ENCODE measurements around the gene SGPP1. TPM values are rescaled to one million over a fixed set of nuclear protein-coding genes. Genes with fewer than 3 reads are reported as not detected.

The SGPP1 gene
- polyA plus RNA-seq, 1 donor, result 8.6 TPM

GRCh38 chr14:63659726-63660125 lies 68.1 kb downstream of the SGPP1 start:
- Histone ChIP-seq H3K4me3 (ENCODE audit: low read length) (no peak overlapping the region), H3K9me3 (ENCODE audit: control insufficient read depth, low read depth, low read length) (peaks cover 6% of the 10 kb centered on the region), H3K4me1 (ENCODE audit: control insufficient read depth, insufficient read depth, low read length) (no peaks in the 10 kb centered on the region), H3K27me3 (ENCODE audit: control insufficient read depth, insufficient read depth, low read length) (no peaks in the 10 kb centered on the region), H3K36me3 (ENCODE audit: control insufficient read depth, insufficient read depth, low read length) (no peaks in the 10 kb centered on the region), H3K27ac (ENCODE audit: low read length) (no peak overlapping the region)
- no CpG with 5 or more reads among the region's 4 CpGs for WGBS (ENCODE audit: insufficient coverage, low lambda C conversion rate)
- no peak for DNase-seq

- no peaks in the 10 kb centered on the region for H3K4me1 ChIP-seq (ENCODE audit: control insufficient read depth, insufficient read depth, low read length)
- no peaks in the 10 kb centered on the region for H3K9me3 ChIP-seq (ENCODE audit: control insufficient read depth, low read depth, low read length)
- 71% methylated on average over 1 of the region's 4 CpGs for WGBS (ENCODE audit: insufficient coverage, low lambda C conversion rate)
- H3K36me3 ChIP-seq (ENCODE audit: control insufficient read depth, insufficient read depth, low read length), result no peaks in the 10 kb centered on the region
- no peaks in the 10 kb centered on the region for H3K27me3 ChIP-seq (ENCODE audit: control insufficient read depth, insufficient read depth, low read length)
- DNase-seq, result no peak
- no peak overlapping the region for H3K4me3 ChIP-seq (ENCODE audit: low read length)
- H3K27ac ChIP-seq (ENCODE audit: low read length), result no peak overlapping the region
Observed at GRCh38 chr14:63656194-63656593, 71.7 kb downstream of the SGPP1 start.

GRCh38 chr14:63654936-63655335 lies 72.9 kb downstream of the SGPP1 start:
- whole genome bisulfite sequencing (ENCODE audit: insufficient coverage, low lambda C conversion rate), result 67% methylated on average over 1 of the region's 2 CpGs
- Histone ChIP-seq H3K4me1 (ENCODE audit: control insufficient read depth, insufficient read depth, low read length) (no peaks in the 10 kb centered on the region), H3K4me3 (ENCODE audit: low read length) (no peak overlapping the region), H3K27ac (ENCODE audit: low read length) (no peak overlapping the region), H3K27me3 (ENCODE audit: control insufficient read depth, insufficient read depth, low read length) (no peaks in the 10 kb centered on the region), H3K36me3 (ENCODE audit: control insufficient read depth, insufficient read depth, low read length) (no peaks in the 10 kb centered on the region), H3K9me3 (ENCODE audit: control insufficient read depth, low read depth, low read length) (no peaks in the 10 kb centered on the region)
- no peak for DNase-seq

GRCh38 chr14:63654346-63654745 lies 73.5 kb downstream of the SGPP1 start:
- Histone ChIP-seq H3K27ac (ENCODE audit: low read length) (no peak overlapping the region), H3K4me3 (ENCODE audit: low read length) (no peak overlapping the region), H3K4me1 (ENCODE audit: control insufficient read depth, insufficient read depth, low read length) (no peaks in the 10 kb centered on the region), H3K27me3 (ENCODE audit: control insufficient read depth, insufficient read depth, low read length) (no peaks in the 10 kb centered on the region), H3K9me3 (ENCODE audit: control insufficient read depth, low read depth, low read length) (no peaks in the 10 kb centered on the region), H3K36me3 (ENCODE audit: control insufficient read depth, insufficient read depth, low read length) (no peaks in the 10 kb centered on the region)
- WGBS (ENCODE audit: insufficient coverage, low lambda C conversion rate), result no CpG with 5 or more reads among the region's 2 CpGs
- no peak for DNase-seq

GRCh38 chr14:63652406-63652805 lies 75.5 kb downstream of the SGPP1 start:
- DNase-seq, result no peak
- no peaks in the 10 kb centered on the region for H3K36me3 ChIP-seq (ENCODE audit: control insufficient read depth, insufficient read depth, low read length)
- H3K4me1 ChIP-seq (ENCODE audit: control insufficient read depth, insufficient read depth, low read length), result no peaks in the 10 kb centered on the region
- no peak overlapping the region for H3K4me3 ChIP-seq (ENCODE audit: low read length)
- no peaks in the 10 kb centered on the region for H3K27me3 ChIP-seq (ENCODE audit: control insufficient read depth, insufficient read depth, low read length)
- H3K27ac ChIP-seq (ENCODE audit: low read length), result no peak overlapping the region
- H3K9me3 ChIP-seq (ENCODE audit: control insufficient read depth, low read depth, low read length), result no peaks in the 10 kb centered on the region
- WGBS (ENCODE audit: insufficient coverage, low lambda C conversion rate), result 100% methylated on average over 1 of the region's 3 CpGs

GRCh38 chr14:63650256-63650952 lies 77.5 kb downstream of the SGPP1 start:
- Histone ChIP-seq H3K4me3 (ENCODE audit: low read length) (no peak overlapping the region), H3K27me3 (ENCODE audit: control insufficient read depth, insufficient read depth, low read length) (no peaks in the 10 kb centered on the region), H3K27ac (ENCODE audit: low read length) (no peak overlapping the region), H3K4me1 (ENCODE audit: control insufficient read depth, insufficient read depth, low read length) (no peaks in the 10 kb centered on the region), H3K9me3 (ENCODE audit: control insufficient read depth, low read depth, low read length) (no peaks in the 10 kb centered on the region), H3K36me3 (ENCODE audit: control insufficient read depth, insufficient read depth, low read length) (no peaks in the 10 kb centered on the region)
- WGBS (ENCODE audit: insufficient coverage, low lambda C conversion rate), result 100% methylated on average over 2 of the region's 3 CpGs
- DNase-seq, result no peak

GRCh38 chr14:63647696-63648410 lies 80.0 kb downstream of the SGPP1 start:
- H3K4me3 ChIP-seq (ENCODE audit: low read length), result no peak overlapping the region
- H3K27ac ChIP-seq (ENCODE audit: low read length), result no peak overlapping the region
- H3K36me3 ChIP-seq (ENCODE audit: control insufficient read depth, insufficient read depth, low read length), result no peaks in the 10 kb centered on the region
- H3K4me1 ChIP-seq (ENCODE audit: control insufficient read depth, insufficient read depth, low read length), result no peaks in the 10 kb centered on the region
- WGBS (ENCODE audit: insufficient coverage, low lambda C conversion rate), result 80% methylated on average over 1 of the region's 6 CpGs
- DNase-seq, result no peak
- no peaks in the 10 kb centered on the region for H3K27me3 ChIP-seq (ENCODE audit: control insufficient read depth, insufficient read depth, low read length)
- H3K9me3 ChIP-seq (ENCODE audit: control insufficient read depth, low read depth, low read length), result no peaks in the 10 kb centered on the region

- H3K27me3 ChIP-seq (ENCODE audit: control insufficient read depth, insufficient read depth, low read length), result no peaks in the 10 kb centered on the region
- H3K4me3 ChIP-seq (ENCODE audit: low read length), result no peak overlapping the region
- no peak overlapping the region for H3K27ac ChIP-seq (ENCODE audit: low read length)
- H3K4me1 ChIP-seq (ENCODE audit: control insufficient read depth, insufficient read depth, low read length), result no peaks in the 10 kb centered on the region
- 100% methylated on average over 1 of the region's 2 CpGs for WGBS (ENCODE audit: insufficient coverage, low lambda C conversion rate)
- no peak for DNase-seq
- H3K36me3 ChIP-seq (ENCODE audit: control insufficient read depth, insufficient read depth, low read length), result no peaks in the 10 kb centered on the region
- no peaks in the 10 kb centered on the region for H3K9me3 ChIP-seq (ENCODE audit: control insufficient read depth, low read depth, low read length)
Observed at GRCh38 chr14:63644741-63645140, 83.1 kb downstream of the SGPP1 start.

GRCh38 chr14:63642656-63643382 lies 85.0 kb downstream of the SGPP1 start:
- 87% methylated on average over 6 of the region's 8 CpGs for WGBS (ENCODE audit: insufficient coverage, low lambda C conversion rate)
- no peak for DNase-seq

GRCh38 chr14:63642229-63642611 lies 85.6 kb downstream of the SGPP1 start:
- Histone ChIP-seq H3K4me3 (ENCODE audit: low read length) (peak overlapping the region; percentile 70), H3K4me1 (ENCODE audit: control insufficient read depth, insufficient read depth, low read length) (no peaks in the 10 kb centered on the region), H3K9me3 (ENCODE audit: control insufficient read depth, low read depth, low read length) (no peaks in the 10 kb centered on the region), H3K36me3 (ENCODE audit: control insufficient read depth, insufficient read depth, low read length) (no peaks in the 10 kb centered on the region), H3K27me3 (ENCODE audit: control insufficient read depth, insufficient read depth, low read length) (no peaks in the 10 kb centered on the region), H3K27ac (ENCODE audit: low read length) (peak overlapping the region; percentile 94)
- 0% methylated on average over 1 of the region's 12 CpGs for WGBS (ENCODE audit: insufficient coverage, low lambda C conversion rate)
- DNase-seq, result peak; percentile 91 to 97

More at GRCh38 chr14:63642656-63643382, 85.0 kb downstream of the SGPP1 start:
- Histone ChIP-seq H3K36me3 (ENCODE audit: control insufficient read depth, insufficient read depth, low read length) (no peaks in the 10 kb centered on the region), H3K4me3 (ENCODE audit: low read length) (peak overlapping the region; percentile 70), H3K4me1 (ENCODE audit: control insufficient read depth, insufficient read depth, low read length) (no peaks in the 10 kb centered on the region), H3K27me3 (ENCODE audit: control insufficient read depth, insufficient read depth, low read length) (no peaks in the 10 kb centered on the region), H3K9me3 (ENCODE audit: control insufficient read depth, low read depth, low read length) (no peaks in the 10 kb centered on the region), H3K27ac (ENCODE audit: low read length) (peak overlapping the region; percentile 94)
